BLaER1 treated with 17β-estradiol and CSF1 and Interleukin-3, amounts not matched to agents 10 nM and 100 nM (cell line): ENCODE data around the gene ADK.

Source experiments
- H3K27ac ChIP-seq, 11 experiments: shearing (Covaris generic); formaldehyde crosslinking; 2 replicates each; pipeline ENCODE4 v1.8.1; 2022
- H3K27me3 ChIP-seq, 11 experiments: shearing (Covaris generic); formaldehyde crosslinking; 2 replicates each; pipeline ENCODE4 v1.8.1; 2022
- H3K36me3 ChIP-seq, 11 experiments: shearing (Covaris generic); formaldehyde crosslinking; 2 replicates each; pipeline ENCODE4 v1.8.1; 2022
- H3K4me1 ChIP-seq, 10 experiments: shearing (Covaris generic); formaldehyde crosslinking; 2 replicates each; pipeline ENCODE4 v1.8.1; 2022
- H3K4me2 ChIP-seq, 11 experiments: shearing (Covaris generic); formaldehyde crosslinking; 2 replicates each; pipeline ENCODE4 v1.8.1; 2022
- H3K4me3 ChIP-seq, 10 experiments: shearing (Covaris generic); formaldehyde crosslinking; 2 replicates each; pipeline ENCODE4 v1.8.1; 2022
- H3K9ac ChIP-seq, 11 experiments: shearing (Covaris generic); formaldehyde crosslinking; 2 replicates each; pipeline ENCODE4 v1.8.1; 2022
- H3K9me3 ChIP-seq, 11 experiments: shearing (Covaris generic); formaldehyde crosslinking; replicated peaks in 1 of 11; 2 replicates each; pipeline ENCODE4 v1.8.1; 2022
- H4K20me1 ChIP-seq, 11 experiments: shearing (Covaris generic); formaldehyde crosslinking; 2 replicates each; pipeline ENCODE4 v1.8.1; 2022
- Cebpa-rat ChIP-seq, 11 experiments: shearing (Covaris generic); IDR thresholded peaks; 2 replicates each; pipeline ENCODE4 v1.8.1; 2022

Gene ADK

GRCh38 chr10:74672430-74673165 is 521.6 kb downstream of the ADK start:
- H3K9ac ChIP-seq = no peak overlapping the region
- peaks cover 26 to 38% (median 32%) of the 10 kb centered on the region in 11 experiments for H3K9me3 ChIP-seq
- H3K4me2 ChIP-seq = no peak overlapping the region
- H3K36me3 ChIP-seq = peaks cover 38 to 85% (median 60%) of the 10 kb centered on the region in 11 experiments
- H4K20me1 ChIP-seq = no peaks in the 10 kb centered on the region
- no peak overlapping the region for H3K27ac ChIP-seq
- H3K4me3 ChIP-seq = peak overlapping the region in 1 of 10 experiments; percentile 35; a peak in 1 of 20 replicates
- TF ChIP-seq Cebpa-rat (IDR thresholded peaks at IDR 0.05) = no peak
- no peaks in the 10 kb centered on the region for H3K27me3 ChIP-seq
- no peaks in the 10 kb centered on the region for H3K4me1 ChIP-seq

- TF ChIP-seq Cebpa-rat (IDR thresholded peaks at IDR 0.05) = no peak
- no peaks in the 10 kb centered on the region for H4K20me1 ChIP-seq
These were observed 523.9 kb downstream of the ADK start for GRCh38 chr10:74674927-74675326.

GRCh38 chr10:74675484-74675883 is 524.5 kb downstream of the ADK start:
- Histone ChIP-seq H3K9ac (no peak overlapping the region), H3K4me2 (no peak overlapping the region), H3K27me3 (no peaks in the 10 kb centered on the region), H3K4me3 (no peak overlapping the region), H3K36me3 (peaks cover 38 to 77% (median 59%) of the 10 kb centered on the region in 11 experiments), H3K27ac (no peak overlapping the region), H3K4me1 (no peaks in the 10 kb centered on the region), H3K9me3 (peaks cover 26 to 38% (median 32%) of the 10 kb centered on the region in 11 experiments), H4K20me1 (no peaks in the 10 kb centered on the region)
- TF ChIP-seq Cebpa-rat (IDR thresholded peaks at IDR 0.05) = no peak

More at GRCh38 chr10:74674927-74675326, 523.9 kb downstream of the ADK start:
- Histone ChIP-seq H3K27ac (no peak overlapping the region), H3K9me3 (peaks cover 26 to 38% (median 32%) of the 10 kb centered on the region in 11 experiments), H3K4me2 (no peak overlapping the region), H3K36me3 (peaks cover 38 to 83% (median 60%) of the 10 kb centered on the region in 11 experiments), H3K4me3 (no peak overlapping the region), H3K9ac (no peak overlapping the region), H3K4me1 (no peaks in the 10 kb centered on the region), H3K27me3 (no peaks in the 10 kb centered on the region)

- H3K4me2 ChIP-seq = no peak overlapping the region
- H3K4me1 ChIP-seq = peaks cover 0 to 1% (median 0%) of the 10 kb centered on the region in 10 experiments; a peak in 2 of 20 replicates
- no peaks in the 10 kb centered on the region for H4K20me1 ChIP-seq
- peaks cover 12 to 18% (median 17%) of the 10 kb centered on the region in 11 experiments for H3K9me3 ChIP-seq
- TF ChIP-seq Cebpa-rat (IDR thresholded peaks at IDR 0.05) = no peak
- no peaks in the 10 kb centered on the region for H3K27me3 ChIP-seq
- no peak overlapping the region for H3K27ac ChIP-seq
- no peak overlapping the region for H3K9ac ChIP-seq
- H3K36me3 ChIP-seq = peaks cover 18 to 53% (median 43%) of the 10 kb centered on the region in 11 experiments
- H3K4me3 ChIP-seq = no peak overlapping the region
These were observed 526.9 kb downstream of the ADK start for GRCh38 chr10:74677951-74678350.

GRCh38 chr10:74681917-74682627 is 531.1 kb downstream of the ADK start:
- Histone ChIP-seq H3K4me3 (no peak overlapping the region), H3K27ac (no peak overlapping the region), H3K9ac (no peak overlapping the region), H3K4me2 (no peak overlapping the region), H3K9me3 (peaks cover 0 to 12% (median 0%) of the 10 kb centered on the region in 11 experiments; a peak in 4 of 22 replicates), H4K20me1 (no peaks in the 10 kb centered on the region), H3K36me3 (peaks cover 8 to 32% (median 19%) of the 10 kb centered on the region in 11 experiments; a peak in 21 of 22 replicates), H3K27me3 (no peaks in the 10 kb centered on the region), H3K4me1 (peaks cover 0 to 11% (median 0%) of the 10 kb centered on the region in 10 experiments; a peak in 3 of 20 replicates)
- no peak for TF ChIP-seq Cebpa-rat (IDR thresholded peaks at IDR 0.05)

- H3K4me1 ChIP-seq = peaks cover 0 to 11% (median 0%) of the 10 kb centered on the region in 10 experiments; a peak in 3 of 20 replicates
- H4K20me1 ChIP-seq = no peaks in the 10 kb centered on the region
- no peak overlapping the region for H3K9ac ChIP-seq
- H3K27me3 ChIP-seq = no peaks in the 10 kb centered on the region
- H3K4me2 ChIP-seq = no peak overlapping the region; a peak in 1 of 22 replicates
- H3K27ac ChIP-seq = no peak overlapping the region
- no peak overlapping the region for H3K4me3 ChIP-seq
- peaks cover 0 to 12% (median 0%) of the 10 kb centered on the region in 11 experiments; a peak in 4 of 22 replicates for H3K9me3 ChIP-seq
- H3K36me3 ChIP-seq = peaks cover 10 to 31% (median 17%) of the 10 kb centered on the region in 11 experiments
- TF ChIP-seq Cebpa-rat (IDR thresholded peaks at IDR 0.05) = no peak
These were observed 532.0 kb downstream of the ADK start for GRCh38 chr10:74683067-74683466.

GRCh38 chr10:74683621-74684364 is 532.8 kb downstream of the ADK start:
- no peak overlapping the region for H3K9ac ChIP-seq
- H3K4me2 ChIP-seq = peak overlapping the region in 2 of 11 experiments; percentile 15 to 19; a peak in 1 of 22 replicates
- H3K27me3 ChIP-seq = no peaks in the 10 kb centered on the region
- peaks cover 0 to 11% (median 0%) of the 10 kb centered on the region in 10 experiments; a peak in 3 of 20 replicates for H3K4me1 ChIP-seq
- no peaks in the 10 kb centered on the region for H4K20me1 ChIP-seq
- no peak for TF ChIP-seq Cebpa-rat (IDR thresholded peaks at IDR 0.05)
- no peak overlapping the region for H3K27ac ChIP-seq
- peaks cover 0 to 12% (median 0%) of the 10 kb centered on the region in 11 experiments; a peak in 4 of 22 replicates for H3K9me3 ChIP-seq
- no peak overlapping the region for H3K4me3 ChIP-seq
- H3K36me3 ChIP-seq = peaks cover 16 to 31% (median 23%) of the 10 kb centered on the region in 11 experiments

- Histone ChIP-seq H3K4me3 (no peak overlapping the region), H3K4me1 (peaks cover 0 to 11% (median 0%) of the 10 kb centered on the region in 10 experiments; a peak in 3 of 20 replicates), H3K36me3 (peaks cover 16 to 32% (median 23%) of the 10 kb centered on the region in 11 experiments), H3K27me3 (no peaks in the 10 kb centered on the region), H3K27ac (no peak overlapping the region), H3K4me2 (no peak overlapping the region), H3K9ac (no peak overlapping the region), H4K20me1 (no peaks in the 10 kb centered on the region), H3K9me3 (peaks cover 0 to 12% (median 0%) of the 10 kb centered on the region in 11 experiments; a peak in 4 of 22 replicates)
- no peak for TF ChIP-seq Cebpa-rat (IDR thresholded peaks at IDR 0.05)
These were observed 533.4 kb downstream of the ADK start for GRCh38 chr10:74684462-74684861.
